GM21737 (cell line): ENCODE results near the gene LY9.
"Not testable (repeated sequence)": the region's sequence is repeated elsewhere in the genome, so short reads cannot be mapped to it uniquely, and the experiment has no call there.

Experiments
- ATAC-seq: cut with Tn5 transposase; IDR thresholded peaks from one replicate; pipeline ENCODE4 v1.9.1; 2021; ENCODE audit warnings: mild to moderate bottlenecking, moderate library complexity; ENCODE audit not compliant: unreplicated experiment

Gene LY9

DNA sequence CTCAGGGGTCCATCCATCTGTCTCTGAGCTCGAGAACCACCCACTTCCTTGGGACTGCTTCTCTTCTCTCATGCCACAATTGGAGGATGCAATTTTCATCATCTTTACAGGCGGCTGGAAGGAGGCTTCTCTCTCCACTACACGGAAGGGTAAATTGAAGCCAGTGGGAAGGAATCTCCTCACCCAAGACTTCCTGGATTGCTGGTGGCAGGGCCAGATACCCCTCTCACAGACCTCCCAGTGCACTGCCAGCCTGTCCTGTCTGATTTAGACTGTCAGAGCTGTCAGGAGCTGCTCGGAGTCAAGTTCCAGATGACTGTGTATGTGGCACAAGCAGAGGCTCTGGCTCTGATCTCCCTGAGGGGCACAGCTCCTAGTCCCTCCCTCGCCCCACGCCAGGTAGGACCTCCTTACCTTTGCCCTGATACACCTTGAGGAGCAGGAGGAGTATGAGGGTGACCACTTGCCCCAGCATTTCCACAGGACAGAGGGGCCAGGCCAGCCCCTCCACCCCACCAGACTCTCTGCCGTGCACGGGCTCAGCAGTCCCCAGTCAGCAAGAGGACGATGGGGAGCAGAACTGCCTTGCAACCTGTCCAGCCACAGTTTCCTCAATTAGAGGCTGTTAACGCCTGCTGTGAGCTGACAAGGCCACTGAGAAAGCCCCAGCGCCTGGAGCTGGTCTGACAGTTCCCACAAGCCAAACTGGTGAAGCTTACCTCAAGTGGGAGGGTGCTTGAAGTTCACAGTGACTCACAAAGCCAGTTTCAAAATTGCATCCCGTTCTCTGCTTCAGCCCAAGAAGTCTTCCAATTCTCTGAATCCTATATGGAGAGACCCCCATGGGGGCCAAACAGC lies 66.5 kb downstream of the LY9 start, which contains the start of gene CD244:
Gene CD244 (minus strand): TSS at position 685 of the 858 bp plus-strand sequence. CDS start 210 bp downstream, at position 475.
- ATAC-seq, result peak; percentile 66

- no peak for ATAC-seq
Measured at GRCh38 chr1:160863061-160863773, 67.2 kb downstream of the LY9 start.

- ATAC-seq, result no peak
Measured at GRCh38 chr1:160863774-160864131, 67.8 kb downstream of the LY9 start.

DNA sequence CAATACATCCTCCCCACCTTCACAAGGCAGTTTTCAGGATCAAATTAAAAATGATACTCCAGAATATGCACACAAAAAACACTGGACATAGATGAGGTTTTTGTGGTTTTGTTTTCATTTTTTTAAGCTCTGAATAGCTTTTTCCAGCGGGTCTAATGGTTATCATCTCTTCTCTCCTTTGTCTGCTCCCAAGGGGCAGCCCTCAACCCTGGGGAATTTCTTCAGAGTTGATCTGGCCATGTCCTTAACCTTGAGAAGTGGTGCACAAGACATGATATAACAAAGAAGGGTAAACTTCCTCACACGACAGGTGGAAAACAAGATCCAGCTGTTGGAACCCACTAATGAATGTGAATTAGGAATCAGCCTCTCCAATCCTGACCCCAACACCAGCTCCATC lies 68.2 kb downstream of the LY9 start:
- ATAC-seq, result no peak

GRCh38 chr1:160865337-160865736 lies 69.4 kb downstream of the LY9 start:
- no peak for ATAC-seq

GRCh38 chr1:160866001-160866694 lies 70.2 kb downstream of the LY9 start:
- no peak for ATAC-seq

GRCh38 chr1:160866695-160867260 lies 70.8 kb downstream of the LY9 start:
- ATAC-seq, result no peak

DNA sequence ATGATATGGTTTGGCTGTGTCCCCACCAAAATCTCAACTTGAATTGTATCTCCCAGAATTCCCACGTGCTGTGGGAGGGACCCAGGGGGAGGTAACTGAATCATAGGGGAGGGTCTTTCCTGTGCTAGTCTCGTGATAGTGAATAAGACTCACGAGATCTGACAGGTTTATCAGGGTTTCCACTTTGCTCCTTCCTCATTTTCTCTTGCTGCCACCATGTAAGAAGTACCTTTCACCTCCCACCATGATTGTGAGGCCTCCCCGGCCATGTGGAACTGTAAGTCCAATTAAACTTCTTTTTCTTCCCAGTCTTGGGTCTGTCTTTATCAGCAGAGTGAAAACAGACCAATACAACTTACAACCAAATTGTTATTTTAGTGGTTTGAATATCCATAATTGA lies 71.7 kb downstream of the LY9 start:
- ATAC-seq, result not testable (repeated sequence)

- no peak for ATAC-seq
Measured at GRCh38 chr1:160868141-160868540, 72.2 kb downstream of the LY9 start.

DNA sequence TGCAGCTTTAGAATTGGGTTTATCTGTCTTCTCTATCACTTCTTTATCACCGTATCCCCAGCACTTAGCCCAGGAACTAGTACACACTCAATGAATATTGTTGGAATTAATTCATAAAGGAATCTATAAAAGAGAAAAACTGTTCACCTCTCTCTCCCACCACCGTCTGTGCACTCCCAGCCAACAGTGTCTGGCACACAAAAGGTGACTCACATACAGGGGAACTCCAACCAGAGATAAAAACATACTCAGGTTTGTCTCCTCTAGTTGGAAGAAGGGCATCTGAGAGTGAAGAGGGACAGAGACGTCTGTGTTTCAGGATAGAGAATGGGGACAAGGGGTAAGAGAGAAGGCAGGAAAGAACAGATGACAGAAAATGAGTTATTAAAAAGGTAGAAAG lies 79.0 kb downstream of the LY9 start:
- no peak for ATAC-seq

DNA sequence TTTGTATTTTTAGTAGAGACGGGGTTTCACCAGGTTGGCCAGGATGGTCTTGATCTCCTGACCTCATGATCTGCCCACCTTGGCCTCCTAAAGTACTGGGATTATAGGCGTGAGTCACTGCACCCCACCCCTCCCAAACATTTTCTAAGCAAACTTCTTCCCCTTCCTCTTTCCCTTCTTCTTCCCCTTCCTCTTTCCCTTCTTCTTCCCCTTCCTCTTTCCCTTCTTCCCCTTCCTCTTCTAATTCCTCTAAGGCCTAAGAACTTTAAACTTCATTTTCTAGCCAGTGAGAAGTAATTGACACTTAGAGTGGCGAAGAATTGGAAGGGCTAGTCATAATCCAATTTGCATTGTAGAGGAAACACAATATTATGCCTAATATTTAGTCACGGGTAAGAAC lies 79.6 kb downstream of the LY9 start:
- not testable (repeated sequence) for ATAC-seq

- no peak for ATAC-seq
Measured at GRCh38 chr1:160876311-160876710, 80.3 kb downstream of the LY9 start.

DNA sequence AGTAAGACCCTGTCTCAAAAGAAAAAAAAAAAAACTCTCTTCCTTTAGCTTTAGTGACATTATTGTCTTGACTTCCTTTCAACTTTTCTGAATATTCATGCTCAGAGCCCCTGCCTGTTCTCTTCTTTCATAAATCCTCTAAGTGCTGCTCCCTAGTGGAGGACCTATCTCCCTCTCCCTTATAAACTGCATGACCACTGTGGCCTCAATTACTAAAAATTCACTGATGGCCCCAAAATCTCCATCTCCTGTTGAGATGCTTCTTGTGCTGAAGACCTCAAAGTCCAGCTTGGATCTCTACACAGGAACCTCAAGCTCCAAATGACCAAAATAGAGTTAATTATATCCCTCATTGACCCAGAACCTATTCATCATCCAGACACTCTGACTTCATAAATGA lies 81.2 kb downstream of the LY9 start:
- no peak for ATAC-seq
